GM23338 (cell line): Measurements from ENCODE around the gene VSIG10L2. TPM values are rescaled to one million over a fixed set of nuclear protein-coding genes. Genes with fewer than 3 reads are reported as not detected.
A peak's percentile ranks its signal among the peaks of the same experiment; 100 is the strongest.

Experiments
- ATAC-seq: fragments of 200-7000 bp; cut with Tn5 transposase; 3 replicates; pipeline ENCODE4 v1.9.1; 2020
- DNase-seq: peaks from one replicate; pipeline ENCODE4 v3.0.0-alpha.2; 2015; ENCODE audit warnings: low spot score
- H2AFZ ChIP-seq: fragments of 200-600 bp; sonication (generic); 2 replicates; pipeline ENCODE4 v1.8.0; 2016; ENCODE audit warnings: antibody characterized with exemption, mild to moderate bottlenecking, moderate library complexity
- H3F3A ChIP-seq: fragments of 200-600 bp; sonication (generic); replicated peaks from 2 replicates; pipeline ENCODE4 v1.8.0; 2017; ENCODE audit warnings: antibody characterized with exemption, mixed run types, low read depth
- H3K27ac ChIP-seq: fragments of 200-600 bp; sonication (generic); 2 replicates; pipeline ENCODE4 v1.6.1; 2016; ENCODE audit warnings: low read depth
- H3K27me3 ChIP-seq: fragments of 200-600 bp; sonication (generic); 2 replicates; pipeline ENCODE4 v1.8.0; 2016; ENCODE audit warnings: mild to moderate bottlenecking, mixed run types, moderate library complexity; ENCODE audit not compliant: insufficient read depth
- H3K36me3 ChIP-seq: fragments of 200-600 bp; sonication (generic); 2 replicates; pipeline ENCODE4 v1.8.0; 2016; ENCODE audit warnings: mild to moderate bottlenecking; ENCODE audit not compliant: insufficient read depth
- H3K4me1 ChIP-seq: fragments of 200-600 bp; sonication (generic); 2 replicates; pipeline ENCODE4 v1.8.0; 2016; ENCODE audit warnings: mild to moderate bottlenecking, moderate library complexity; ENCODE audit not compliant: insufficient read depth
- H3K4me2 ChIP-seq: fragments of 200-600 bp; sonication (generic); 2 replicates; pipeline ENCODE4 v1.7.1; 2017; ENCODE audit warnings: mixed run types
- H3K4me3 ChIP-seq: fragments of 200-600 bp; sonication (generic); 2 replicates; pipeline ENCODE4 v1.6.1; 2016; ENCODE audit warnings: mixed run types
- H3K79me2 ChIP-seq: fragments of 200-600 bp; sonication (generic); replicated peaks from 2 replicates; pipeline ENCODE4 v1.8.0; 2017; ENCODE audit warnings: mild to moderate bottlenecking; ENCODE audit not compliant: insufficient read depth
- H3K9me2 ChIP-seq: fragments of 200-600 bp; sonication (generic); 2 replicates; pipeline ENCODE4 v1.8.0; 2017; ENCODE audit not compliant: insufficient read depth
- H4K20me1 ChIP-seq: fragments of 200-600 bp; sonication (generic); replicated peaks from 2 replicates; pipeline ENCODE4 v1.8.0; 2017; ENCODE audit warnings: mild to moderate bottlenecking; ENCODE audit not compliant: insufficient read depth
- H3K27ac Mint-ChIP-seq: 2 replicates; pipeline ENCODE4 v1.8.0; 2020; ENCODE audit warnings: inconsistent platforms, mild to moderate bottlenecking, moderate library complexity, mixed read lengths
- H3K27me3 Mint-ChIP-seq: 3 replicates; pipeline ENCODE4 v1.8.0; 2022; ENCODE audit warnings: low read depth, mild to moderate bottlenecking, moderate library complexity, mixed read lengths, inconsistent platforms; ENCODE audit not compliant: insufficient read depth, poor library complexity
- H3K36me3 Mint-ChIP-seq: 3 replicates; pipeline ENCODE4 v1.8.0; 2021; ENCODE audit warnings: low read depth, mild to moderate bottlenecking, inconsistent platforms, moderate library complexity, mixed read lengths
- H3K4me1 Mint-ChIP-seq: 3 replicates; pipeline ENCODE4 v1.8.0; 2020; ENCODE audit warnings: mild to moderate bottlenecking, inconsistent platforms, mixed read lengths
- H3K4me3 Mint-ChIP-seq: 3 replicates; pipeline ENCODE4 v1.8.0; 2021; ENCODE audit warnings: moderate library complexity, mild to moderate bottlenecking, inconsistent platforms, mixed read lengths
- H3K9me3 Mint-ChIP-seq: 3 replicates; pipeline ENCODE4 v1.8.0; 2020; ENCODE audit warnings: moderate library complexity, mild to moderate bottlenecking, inconsistent platforms, mixed read lengths
- CREB1 ChIP-seq: fragments of 250-450 bp; sonication (Bioruptor Pico); IDR thresholded peaks from 2 replicates; pipeline ENCODE4 v1.5.0; 2020; ENCODE audit warnings: low read depth, mild to moderate bottlenecking, moderate library complexity
- ETS1 ChIP-seq: IDR thresholded peaks from 2 replicates; pipeline ENCODE4 v1.6.1; 2016; ENCODE audit warnings: antibody characterized with exemption
- EZH2 ChIP-seq: fragments of 200-600 bp; sonication (generic); IDR thresholded peaks from one replicate; pipeline ENCODE4 v1.8.0; 2017; ENCODE audit warnings: antibody characterized with exemption, mild to moderate bottlenecking, low read depth; ENCODE audit not compliant: unreplicated experiment
- JUNB ChIP-seq: IDR thresholded peaks from one replicate; pipeline ENCODE4 v1.6.1; 2016; ENCODE audit warnings: antibody characterized with exemption; ENCODE audit not compliant: unreplicated experiment
- POLR2AphosphoS5 ChIP-seq: IDR thresholded peaks from 2 replicates; pipeline ENCODE4 v1.6.1; 2016; ENCODE audit warnings: antibody characterized with exemption, low read depth
- REST ChIP-seq: IDR thresholded peaks from one replicate; pipeline ENCODE4 v1.6.1; 2018; ENCODE audit warnings: antibody characterized with exemption; ENCODE audit not compliant: unreplicated experiment
- STAT1 ChIP-seq: IDR thresholded peaks from one replicate; pipeline ENCODE4 v1.6.1; 2016; ENCODE audit warnings: antibody characterized with exemption; ENCODE audit not compliant: unreplicated experiment
- ZNF114 ChIP-seq: fragments of 250-450 bp; sonication (Bioruptor Pico); IDR thresholded peaks from 2 replicates; pipeline ENCODE4 v1.5.0; 2020; ENCODE audit warnings: mild to moderate bottlenecking, moderate library complexity
- ZNF462 ChIP-seq: fragments of 250-450 bp; sonication (Bioruptor Pico); IDR thresholded peaks from 2 replicates; pipeline ENCODE4 v1.5.0; 2020; ENCODE audit warnings: mild to moderate bottlenecking, moderate library complexity
- polyA plus RNA-seq: library from polyadenylated mRNA; unstranded; fragments of >200 nt; fragmentation: Nextera tagmentation; extraction: Ambion mirVana; gene quantifications from 2 replicates; pipeline ENCODE4 v1.2.1, GENCODE V29; 2016
- total RNA-seq: library from RNA; depleted of rRNA; stranded (reverse); fragments of >200 nt; shearing (Covaris generic); gene quantifications from 2 replicates; pipeline ENCODE4 v1.2.3, GENCODE V29; 2014

Gene VSIG10L2
- total and polyA plus RNA-seq, 2 experiments from 2014 or later, result 0.63 TPM; not detected in 1

GRCh38 chr11:125959931-125960330 is 14.1 kb downstream of the VSIG10L2 start:
- no peak for DNase-seq
- no peak overlapping the region for H3K4me3 Mint-ChIP-seq
- H3K4me1 Mint-ChIP-seq, result peaks cover 13% of the 10 kb centered on the region; the same call in 2 of the 3 replicates
- TF ChIP-seq STAT1 (no peak), ETS1 (no peak), JUNB (no peak), EZH2 (no peak)
- no peak overlapping the region for H3K4me3 ChIP-seq
- no peaks in the 10 kb centered on the region; the same call in 2 of the 3 replicates for H3K9me3 Mint-ChIP-seq
- peaks cover 11% of the 10 kb centered on the region; the same call in 1 of the 2 replicates for H3K36me3 ChIP-seq
- peaks cover 2% of the 10 kb centered on the region for H3K27me3 Mint-ChIP-seq
- H3K27ac Mint-ChIP-seq, result no peak overlapping the region
- no peak for ATAC-seq
- H2AFZ ChIP-seq, result no peak overlapping the region
- no peaks in the 10 kb centered on the region for H3F3A ChIP-seq
- H3K4me1 ChIP-seq, result peaks cover 8% of the 10 kb centered on the region; the same call in 1 of the 2 replicates
- no peak overlapping the region for H3K27ac ChIP-seq
- H3K36me3 Mint-ChIP-seq, result peaks cover 27% of the 10 kb centered on the region
- H3K27me3 ChIP-seq, result no peaks in the 10 kb centered on the region
- no peaks in the 10 kb centered on the region for H3K79me2 ChIP-seq
- H3K4me2 ChIP-seq, result no peak overlapping the region
- no peaks in the 10 kb centered on the region for H4K20me1 ChIP-seq
- no peaks in the 10 kb centered on the region for H3K9me2 ChIP-seq

- Histone ChIP-seq H4K20me1 (no peaks in the 10 kb centered on the region), H3K36me3 (peaks cover 11% of the 10 kb centered on the region; the same call in 1 of the 2 replicates), H3F3A (no peaks in the 10 kb centered on the region), H3K79me2 (no peaks in the 10 kb centered on the region), H3K4me1 (peaks cover 8% of the 10 kb centered on the region; the same call in 1 of the 2 replicates), H3K4me3 (no peak overlapping the region), H3K27ac (peak overlapping the region; percentile 63; the same call in 1 of the 2 replicates), H2AFZ (no peak overlapping the region), H3K4me2 (no peak overlapping the region), H3K27me3 (no peaks in the 10 kb centered on the region), H3K9me2 (no peaks in the 10 kb centered on the region)
- Mint-ChIP-seq H3K9me3 (no peaks in the 10 kb centered on the region; the same call in 2 of the 3 replicates), H3K4me1 (peaks cover 13% of the 10 kb centered on the region; the same call in 2 of the 3 replicates), H3K27me3 (peaks cover 2% of the 10 kb centered on the region), H3K27ac (peak overlapping the region; percentile 88), H3K36me3 (peaks cover 27% of the 10 kb centered on the region), H3K4me3 (no peak overlapping the region)
- peak; percentile 73 for ATAC-seq
- peak; percentile 35 for DNase-seq
- TF ChIP-seq JUNB (no peak), REST (no peak), ZNF114 (CRISPR knock-in tag) (no peak), EZH2 (no peak), ZNF462 (no peak), ETS1 (no peak), CREB1 (CRISPR knock-in tag) (no peak), POLR2AphosphoS5 (no peak), STAT1 (no peak)
Observed at GRCh38 chr11:125960771-125961170, 14.9 kb downstream of the VSIG10L2 start.
